Fibroblast of pulmonary artery (primary cell): ENCODE results near the gene TREM1.
A peak's percentile ranks its signal among the peaks of the same experiment; 100 is the strongest.

Experiments
- DNase-seq: peaks from one replicate; pipeline ENCODE4 v3.0.0-alpha.2; 2010; ENCODE audit warnings: low read depth
- H3K4me3 ChIP-seq: replicated peaks from 2 replicates; pipeline ENCODE4 v1.5.1; 2011; ENCODE audit warnings: low read depth, mild to moderate bottlenecking, control low read depth, low read length, moderate library complexity
- CTCF ChIP-seq: IDR thresholded peaks from 2 replicates; pipeline ENCODE4 v1.5.1; 2011; ENCODE audit warnings: mild to moderate bottlenecking, control low read depth, low read length, inconsistent platforms; ENCODE audit errors: missing control alignments

The TREM1 gene

GRCh38 chr6:41331401-41332150, 45.1 kb upstream of the TREM1 start:
- H3K4me3 ChIP-seq, result no peak overlapping the region
- no peak for DNase-seq
- no peak for TF ChIP-seq CTCF

GRCh38 chr6:41327177-41327576, 40.7 kb upstream of the TREM1 start:
- no peak for TF ChIP-seq CTCF
- DNase-seq, result no peak
- H3K4me3 ChIP-seq, result no peak overlapping the region

DNA sequence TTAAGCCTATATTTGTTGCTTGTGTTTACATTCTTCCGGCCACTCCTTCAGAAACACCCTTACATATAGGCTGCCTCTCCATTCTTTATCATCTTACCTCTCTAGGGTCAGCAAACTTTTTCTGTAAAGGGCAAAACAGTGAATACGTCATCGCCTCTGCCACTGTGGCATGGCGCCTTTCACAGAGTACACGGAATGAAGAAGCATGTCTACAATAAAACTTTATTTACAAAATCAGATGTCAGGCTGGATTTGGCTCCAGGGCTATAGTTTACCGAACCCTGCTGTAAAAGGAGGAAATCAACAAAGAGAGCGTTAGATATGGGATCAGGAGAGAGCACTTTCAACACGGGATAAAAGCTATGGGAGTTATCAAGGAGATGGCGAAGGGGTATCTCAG, 39.6 kb upstream of the TREM1 start:
- no peak for DNase-seq
- TF ChIP-seq CTCF, result no peak
- no peak overlapping the region for H3K4me3 ChIP-seq

DNA sequence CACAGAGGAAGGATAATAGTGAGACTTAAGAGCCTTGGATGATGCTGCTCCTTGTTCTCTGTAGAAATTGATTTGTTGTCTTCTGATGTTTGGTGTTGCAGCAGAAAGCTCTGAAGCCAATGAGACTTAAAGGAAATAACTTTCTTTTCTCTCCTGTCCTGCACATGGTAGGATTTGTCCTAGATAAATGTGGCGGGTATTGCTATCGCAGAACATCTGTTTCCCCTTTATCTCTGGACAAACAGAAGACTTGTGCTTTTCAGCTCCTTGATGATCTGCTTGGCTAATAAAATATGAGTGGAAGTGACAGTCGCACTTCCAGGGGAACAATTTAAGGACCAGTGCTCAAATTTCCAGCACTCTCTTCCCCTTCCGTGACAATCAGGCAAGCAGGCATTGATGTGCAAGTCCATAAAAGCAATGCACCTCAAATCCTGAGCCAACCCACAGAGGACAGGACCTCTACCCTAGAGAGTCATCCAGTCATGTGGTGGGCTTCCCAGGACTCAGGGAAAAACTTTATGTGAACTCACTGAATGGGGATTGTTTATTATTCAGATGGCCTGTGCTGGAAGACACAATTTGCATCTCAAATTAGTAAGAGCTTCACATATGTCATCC, 39.1 kb upstream of the TREM1 start:
- no peak for TF ChIP-seq CTCF
- no peak for DNase-seq
- H3K4me3 ChIP-seq, result no peak overlapping the region

GRCh38 chr6:41321183-41321582, 34.7 kb upstream of the TREM1 start:
- no peak for TF ChIP-seq CTCF
- no peak overlapping the region for H3K4me3 ChIP-seq
- no peak for DNase-seq

GRCh38 chr6:41318654-41319565, 32.4 kb upstream of the TREM1 start:
- H3K4me3 ChIP-seq, result peak overlapping the region; percentile 41
- DNase-seq, result peak; percentile 82
- peak; percentile 100 for TF ChIP-seq CTCF
